MV-4-11 (cell line): ENCODE data around the gene CSRNP3.

ENCODE experiments used
- DNase-seq: peaks from one replicate; lab custom pipeline; 2025; lab: John Stamatoyannopoulos, UW

Gene CSRNP3

GRCh38 chr2:165469417-165469816, at the start of gene CSRNP3:
Gene CSRNP3 (plus strand): TSS chr2:165469698. CDS start chr2:165595066, 125,368 bp downstream.
- no peak for DNase-seq

DNA sequence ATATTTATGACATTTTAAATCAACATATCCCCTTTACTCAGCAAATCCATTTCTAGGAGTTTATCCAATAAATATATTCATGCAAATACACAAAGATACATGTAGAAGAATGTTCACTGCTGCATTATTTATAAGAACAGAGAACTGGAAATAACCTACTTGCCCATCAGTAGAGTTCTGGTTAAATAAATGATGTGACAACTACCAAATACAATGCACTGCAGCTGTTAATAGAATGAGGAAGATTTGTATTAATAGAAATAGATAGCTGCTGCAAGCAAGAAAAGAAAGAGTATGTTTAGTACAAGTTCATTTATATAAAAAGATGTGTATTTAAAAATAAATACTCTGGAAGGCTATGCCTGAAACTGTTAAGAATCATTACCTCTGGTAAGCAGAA, 49.3 kb upstream of the CSRNP3 start:
- no peak for DNase-seq

- DNase-seq, result no peak
These were observed 46.4 kb upstream of the CSRNP3 start for GRCh38 chr2:165423081-165423480.

GRCh38 chr2:165425556-165425955, 43.9 kb upstream of the CSRNP3 start:
- DNase-seq, result no peak

DNA sequence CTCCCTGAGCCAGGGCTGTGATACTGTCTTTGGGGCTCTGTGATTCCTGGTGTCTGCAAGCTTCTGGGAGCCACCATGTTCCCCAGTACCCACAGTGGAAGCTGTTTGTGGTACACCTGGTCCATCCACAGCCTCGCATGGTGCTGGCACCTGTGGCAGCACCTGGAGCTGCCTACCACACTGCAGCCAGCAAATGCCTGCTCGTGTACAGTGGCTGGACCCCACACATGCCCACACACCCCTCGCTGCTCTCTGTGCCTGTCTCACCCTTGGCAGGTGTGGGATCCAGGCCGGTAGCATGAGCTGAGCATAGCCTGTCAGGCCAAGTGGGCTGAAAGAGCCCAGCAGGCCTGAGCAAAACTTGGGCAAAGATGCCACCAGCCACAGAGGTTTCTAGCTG, 41.8 kb upstream of the CSRNP3 start:
- DNase-seq, result no peak

DNA sequence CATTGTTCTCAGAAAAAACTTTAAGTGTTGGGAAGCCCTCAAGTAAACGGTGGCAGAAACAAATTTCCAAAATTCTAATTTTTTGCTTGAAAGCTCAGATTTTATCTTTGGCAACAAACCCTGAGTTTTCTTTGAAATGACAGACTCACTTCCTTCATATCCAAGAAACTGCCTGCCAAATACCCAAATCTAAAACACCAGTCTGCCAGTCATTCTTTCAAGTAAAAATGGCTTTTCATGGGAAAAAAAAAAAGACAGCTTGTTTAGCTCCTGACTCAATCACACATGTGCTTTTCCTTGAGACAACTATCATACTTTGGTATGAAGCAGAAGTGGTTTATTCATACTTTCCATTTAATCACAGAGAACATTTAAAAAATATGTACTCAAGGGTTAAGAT, 40.6 kb upstream of the CSRNP3 start:
- no peak for DNase-seq

GRCh38 chr2:165431014-165431413, 38.5 kb upstream of the CSRNP3 start:
- DNase-seq, result no peak

GRCh38 chr2:165432234-165432966, 37.1 kb upstream of the CSRNP3 start:
- DNase-seq, result no peak

GRCh38 chr2:165434865-165435496, 34.5 kb upstream of the CSRNP3 start:
- no peak for DNase-seq

DNA sequence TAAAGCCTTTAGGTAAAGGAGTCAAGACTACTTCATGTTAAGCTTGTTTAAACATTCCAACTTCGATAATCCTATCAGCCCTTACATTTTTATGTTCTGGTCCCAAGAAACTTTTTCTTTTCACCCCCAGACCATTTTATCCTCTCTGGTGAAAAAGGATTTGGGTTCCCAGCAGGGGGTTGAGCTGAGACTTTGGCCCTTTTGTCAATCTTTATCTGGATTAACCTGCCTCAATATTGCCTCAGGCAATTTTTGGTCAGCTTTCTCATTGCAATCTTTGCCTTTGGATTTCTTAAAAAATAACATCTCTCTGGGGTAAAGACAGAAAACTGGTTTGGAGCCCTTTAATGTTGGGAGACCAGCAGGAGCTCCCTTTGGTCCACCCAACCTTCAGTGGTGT, 33.9 kb upstream of the CSRNP3 start:
- DNase-seq, result no peak

DNA sequence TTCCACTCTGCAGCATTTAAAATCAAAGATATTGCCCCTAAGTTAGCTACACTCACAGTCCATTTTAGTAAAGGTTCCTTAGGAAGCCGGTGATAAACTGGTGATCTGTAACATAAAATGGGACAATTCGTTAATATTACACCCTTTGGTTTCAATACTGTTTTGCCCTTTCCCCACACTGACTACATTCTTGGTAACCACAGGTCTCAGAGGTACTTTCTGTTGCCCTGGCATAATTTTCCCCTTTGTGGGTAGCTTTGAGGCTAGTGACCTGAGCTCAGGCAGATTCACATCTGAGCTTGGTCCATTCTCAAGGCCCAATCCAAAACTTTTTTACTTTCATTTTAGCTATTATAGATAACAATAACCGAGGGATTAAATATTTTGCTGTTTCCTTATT, 32.9 kb upstream of the CSRNP3 start:
- no peak for DNase-seq

GRCh38 chr2:165440367-165440766, 29.1 kb upstream of the CSRNP3 start:
- no peak for DNase-seq

DNA sequence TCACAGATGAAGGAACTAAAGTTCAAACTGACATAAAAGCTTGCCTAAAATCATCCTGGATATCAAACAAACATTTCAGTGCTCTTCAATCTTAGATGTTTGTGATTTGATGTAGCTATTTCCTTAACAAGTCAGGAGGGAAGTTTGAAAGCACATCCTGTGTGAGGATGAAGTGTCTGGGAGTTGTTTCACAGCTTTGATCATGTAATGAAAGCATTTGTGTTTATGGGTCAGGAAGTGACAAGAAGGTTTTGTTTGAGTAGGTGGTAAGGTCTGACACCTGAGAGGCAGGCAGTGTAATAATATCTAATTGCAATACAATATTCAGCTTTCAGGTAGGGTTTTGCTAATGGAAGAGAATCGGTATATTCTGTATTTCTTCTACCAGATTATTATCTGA, 26.0 kb upstream of the CSRNP3 start:
- DNase-seq, result no peak

GRCh38 chr2:165448406-165448805, 21.1 kb upstream of the CSRNP3 start:
- DNase-seq, result no peak

- DNase-seq, result no peak
These were observed 19.3 kb upstream of the CSRNP3 start for GRCh38 chr2:165450156-165450555.

GRCh38 chr2:165452327-165452726, 17.2 kb upstream of the CSRNP3 start:
- DNase-seq, result no peak

DNA sequence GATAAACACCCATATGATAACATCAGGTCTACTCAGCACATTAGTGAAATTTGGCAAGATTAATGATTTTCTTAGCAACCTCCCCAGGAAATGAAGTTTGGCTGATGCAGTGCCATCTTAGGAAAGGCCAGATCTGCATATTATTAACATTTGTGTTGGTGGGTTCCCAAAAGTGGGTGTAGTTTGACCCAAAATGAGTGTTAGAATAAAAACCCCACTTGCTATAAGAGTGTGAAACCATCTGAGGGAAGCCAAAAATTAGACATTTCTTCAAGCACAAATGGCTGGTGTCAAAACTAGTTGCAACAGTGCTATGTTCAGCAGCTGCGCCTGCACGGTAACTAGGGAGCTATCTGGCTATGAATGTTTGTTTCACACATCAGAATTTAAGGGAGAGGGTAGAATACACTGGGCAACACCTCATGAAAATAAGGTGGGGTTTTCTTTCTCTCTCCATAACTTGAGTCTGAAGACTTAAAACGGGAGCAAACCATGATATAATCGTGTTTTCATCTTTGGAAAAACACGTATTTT, 15.9 kb upstream of the CSRNP3 start:
- no peak for DNase-seq

DNA sequence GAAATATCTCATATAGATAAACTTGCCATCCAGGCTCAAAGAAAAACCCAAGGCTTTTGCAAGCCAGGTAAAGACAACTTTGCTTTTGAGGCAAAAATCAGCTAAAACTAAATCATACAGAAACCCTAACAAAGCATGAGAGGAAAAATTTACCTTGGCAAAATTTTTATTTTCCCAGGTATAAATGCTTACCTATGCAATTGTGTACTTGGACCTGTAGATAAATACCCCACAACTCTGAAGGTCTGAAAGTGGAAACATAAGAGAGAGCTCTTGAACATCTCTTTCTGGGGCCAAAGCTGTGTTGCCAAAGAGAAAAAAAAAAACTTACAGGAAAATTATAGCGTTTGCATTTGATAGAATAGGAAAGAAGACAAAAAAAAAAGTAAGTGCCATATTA, 14.6 kb upstream of the CSRNP3 start:
- no peak for DNase-seq

DNA sequence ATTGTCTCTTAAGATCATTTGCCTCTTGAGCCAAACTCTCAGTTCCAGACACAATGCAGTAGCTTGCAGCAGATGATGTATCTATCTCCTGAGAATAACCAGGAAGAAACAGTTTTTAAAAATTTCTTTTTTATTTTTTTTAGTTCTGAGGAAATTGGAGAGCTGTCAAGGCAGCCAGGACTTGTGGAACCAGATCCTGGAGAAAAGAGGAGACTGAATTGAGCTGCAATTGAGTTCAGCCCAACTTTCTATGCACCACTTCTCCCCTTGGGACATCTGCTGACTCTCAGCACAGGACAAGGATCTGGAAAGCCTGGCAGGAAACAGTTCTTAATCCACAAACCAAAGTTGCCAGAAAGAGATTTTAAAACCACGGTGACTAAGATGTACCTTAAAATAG, 13.5 kb upstream of the CSRNP3 start:
- no peak for DNase-seq

GRCh38 chr2:165462443-165462842, 7.1 kb upstream of the CSRNP3 start:
- no peak for DNase-seq

DNA sequence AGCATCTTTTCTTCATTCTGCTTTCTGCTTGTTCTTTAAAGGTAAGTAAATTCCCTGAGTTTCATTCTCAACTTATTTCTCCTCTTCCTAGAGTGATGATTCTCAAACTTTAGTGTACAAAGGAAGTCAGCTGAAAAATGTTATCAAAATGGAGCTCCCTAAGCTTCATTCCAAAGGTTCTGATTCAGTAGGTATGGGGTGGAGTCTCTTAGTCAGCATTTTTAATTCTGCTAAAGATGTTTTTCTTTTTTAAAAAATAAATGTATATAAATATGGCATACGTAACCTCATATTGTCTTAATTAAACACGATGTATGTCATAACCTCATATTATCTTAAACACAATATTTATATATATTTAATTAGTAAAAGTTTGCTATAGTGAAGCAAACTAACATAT, 3.1 kb upstream of the CSRNP3 start:
- DNase-seq, result no peak

GRCh38 chr2:165467921-165468320, 1.6 kb upstream of the CSRNP3 start:
- no peak for DNase-seq

DNA sequence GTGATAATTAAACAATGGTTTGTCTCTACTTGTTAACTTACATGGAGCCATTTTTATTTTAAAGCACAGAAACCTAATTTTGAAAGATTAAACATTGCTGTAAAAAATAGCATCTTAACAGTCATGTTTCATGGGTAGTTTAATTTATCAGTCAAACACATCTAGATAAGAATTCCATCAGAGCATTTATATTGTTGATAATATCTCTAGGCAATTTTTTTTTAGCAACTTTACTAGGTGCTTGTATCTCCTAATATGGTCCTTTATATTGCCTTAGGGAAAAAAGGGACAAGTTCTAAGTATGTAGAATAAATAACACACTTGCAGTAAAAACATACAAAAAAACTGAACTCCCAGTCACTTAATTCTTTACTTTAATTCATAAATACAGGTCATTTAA, 863 bp downstream of the CSRNP3 start:
- no peak for DNase-seq
